GM10266 (cell line): Measurements from ENCODE around the gene PDZRN4.
"Not testable (repeated sequence)": the region's sequence is repeated elsewhere in the genome, so short reads cannot be mapped to it uniquely, and the experiment has no call there.

Source experiments
- DNase-seq: peaks from one replicate; pipeline ENCODE4 v3.0.0; 2012; ENCODE audit errors: extremely low spot score
- CTCF ChIP-seq: IDR thresholded peaks from 2 replicates; pipeline ENCODE4 v1.5.1; 2012; ENCODE audit warnings: mild to moderate bottlenecking, low read depth; ENCODE audit not compliant: control insufficient read depth, insufficient read depth; ENCODE audit errors: missing control alignments

PDZRN4 gene

GRCh38 chr12:41293461-41293860 is 105.3 kb downstream of the PDZRN4 start:
- DNase-seq = no peak
- no peak for TF ChIP-seq CTCF

- no peak for TF ChIP-seq CTCF
- DNase-seq = no peak
Observed at GRCh38 chr12:41302979-41303403, 114.9 kb downstream of the PDZRN4 start.

- DNase-seq = no peak
- TF ChIP-seq CTCF = no peak
Observed at GRCh38 chr12:41304526-41304925, 116.4 kb downstream of the PDZRN4 start.

- DNase-seq = no peak
- no peak for TF ChIP-seq CTCF
Observed at GRCh38 chr12:41310367-41310766, 122.2 kb downstream of the PDZRN4 start.

- no peak for TF ChIP-seq CTCF
- no peak for DNase-seq
Observed at GRCh38 chr12:41311883-41312282, 123.8 kb downstream of the PDZRN4 start.

- not testable (repeated sequence) for DNase-seq
Observed at GRCh38 chr12:41312451-41312850, 124.3 kb downstream of the PDZRN4 start.

GRCh38 chr12:41325336-41325735 is 137.2 kb downstream of the PDZRN4 start:
- DNase-seq = no peak
- no peak for TF ChIP-seq CTCF
